NK-92 (cell line): ENCODE data around the gene RAC2.
"Not testable (repeated sequence)": the region's sequence is repeated elsewhere in the genome, so short reads cannot be mapped to it uniquely, and the experiment has no call there.

Source experiments
- DNase-seq: peaks from one replicate; lab custom pipeline; 2025; ENCODE audit not compliant: unreplicated experiment; lab: John Stamatoyannopoulos, UW

The RAC2 gene

DNA sequence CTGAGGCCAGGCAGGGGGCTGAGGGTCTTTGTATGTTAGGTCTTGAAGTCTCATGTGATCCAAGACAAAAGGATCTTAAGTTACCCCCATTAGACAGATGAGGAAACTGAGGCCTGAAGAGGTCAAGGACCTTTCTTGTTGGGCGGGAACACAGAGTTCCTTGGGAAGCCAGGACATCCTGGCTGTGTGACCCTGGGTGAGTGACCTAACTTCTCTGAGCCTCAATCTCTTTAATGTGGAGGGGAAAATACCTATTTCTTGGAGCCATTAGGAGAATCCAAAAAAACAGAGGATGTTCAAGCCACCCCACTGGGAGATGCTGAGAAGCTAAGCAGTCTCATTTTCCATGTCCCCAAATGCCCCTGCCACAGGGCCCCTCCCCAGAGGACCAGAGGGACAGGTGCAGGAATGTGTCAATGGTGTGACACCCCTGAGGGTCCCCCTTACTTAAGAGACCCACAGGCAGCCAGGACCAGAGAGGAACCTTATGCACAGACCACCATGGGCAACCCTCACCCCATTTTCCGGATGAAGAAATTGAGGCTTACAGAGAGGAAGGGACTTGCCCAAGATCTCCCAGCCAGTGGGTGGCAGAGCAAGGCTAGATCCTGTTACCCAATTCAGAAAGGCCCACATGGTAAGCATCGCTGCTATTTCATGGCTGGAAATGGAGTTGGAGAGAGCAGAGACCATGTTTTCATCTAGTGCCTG, 8.0 kb downstream of the RAC2 start:
- no peak for DNase-seq

DNA sequence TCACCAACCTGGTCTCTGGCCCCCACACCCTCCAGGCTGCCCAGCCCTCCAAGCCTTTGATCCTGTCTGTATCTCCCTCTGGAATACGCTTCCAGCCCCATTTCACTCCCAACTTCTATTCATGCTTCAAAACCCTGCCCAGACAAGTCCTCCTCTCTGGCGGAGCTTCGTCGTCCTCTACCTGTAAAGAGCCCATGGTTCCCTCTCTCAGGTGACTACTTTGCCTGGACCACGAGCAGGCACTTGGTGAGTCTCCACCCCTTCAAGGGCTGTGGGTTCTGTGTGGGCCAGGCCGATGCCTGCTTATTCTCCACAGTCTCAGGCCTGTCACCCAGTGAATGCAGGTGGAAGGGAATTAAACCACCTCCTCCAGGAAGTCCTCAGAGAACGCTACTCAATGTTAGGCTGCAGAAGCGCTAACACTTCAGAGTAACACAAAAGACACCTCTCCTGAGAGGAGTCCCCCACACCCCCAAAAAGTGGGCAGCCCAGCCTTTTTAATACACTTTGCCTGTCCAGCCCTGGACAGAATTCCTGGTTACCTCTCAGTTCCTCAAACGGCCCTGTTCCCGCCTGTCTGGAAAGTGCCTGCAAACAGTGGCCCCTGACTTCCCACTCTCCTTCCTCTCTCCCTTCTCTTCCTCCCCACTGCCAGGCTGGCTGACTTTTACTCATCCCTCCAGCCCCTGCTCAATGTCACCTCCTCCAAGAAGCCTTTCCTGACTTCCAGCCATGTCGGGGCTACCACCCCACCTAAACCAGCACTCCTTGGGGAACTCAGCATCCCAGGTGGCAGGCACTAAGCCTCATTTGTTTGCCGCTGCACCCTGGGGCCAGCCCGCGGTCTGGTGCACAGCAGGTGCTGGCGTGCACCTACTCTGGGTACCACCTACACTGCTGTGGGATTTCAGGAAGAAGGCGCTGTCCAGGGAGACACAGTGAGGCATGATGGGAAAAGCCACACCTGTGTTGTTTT, 9.0 kb downstream of the RAC2 start:
- no peak for DNase-seq

DNA sequence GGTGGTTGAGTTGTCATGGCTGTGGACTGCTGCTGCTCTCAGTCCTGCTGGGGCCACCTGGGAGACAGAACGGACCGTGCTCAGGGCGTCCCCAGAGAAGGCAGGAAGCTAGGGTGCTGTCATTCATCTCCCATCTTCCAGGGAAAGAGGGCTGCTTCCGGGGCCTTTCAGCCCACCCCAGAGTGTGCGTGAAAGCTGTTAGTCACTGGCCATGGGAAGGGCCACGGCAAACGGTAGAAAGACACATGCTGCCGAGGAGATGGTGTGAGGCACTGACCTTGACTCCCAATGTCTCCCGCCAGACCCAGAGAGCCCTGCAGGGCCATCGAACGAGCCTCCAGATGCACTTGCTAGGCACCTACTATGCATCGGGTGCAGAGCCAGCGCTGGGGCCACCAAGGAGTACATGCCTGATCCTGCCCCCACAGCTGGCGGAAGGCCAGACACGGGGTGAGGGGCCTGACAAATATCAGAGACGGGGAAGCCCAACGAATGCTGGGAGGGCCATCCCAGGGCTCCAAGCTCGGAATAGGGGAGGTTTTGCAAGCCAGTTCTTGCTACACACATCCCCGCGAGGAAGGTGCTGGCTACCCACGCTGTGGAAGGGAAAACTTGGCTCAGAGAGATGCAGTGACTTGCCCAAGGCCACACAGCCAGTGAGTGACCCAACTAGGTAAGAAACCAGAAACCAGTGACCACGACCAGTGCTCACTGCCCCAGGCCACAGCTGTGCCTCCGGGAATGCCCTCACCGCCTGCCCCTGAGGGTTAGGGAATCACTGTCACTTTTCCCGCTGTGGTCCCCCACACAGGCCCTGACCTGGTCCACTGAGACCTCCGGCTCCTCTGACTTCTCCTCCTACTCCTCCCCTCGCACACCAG, 10.1 kb downstream of the RAC2 start:
- no peak for DNase-seq

DNA sequence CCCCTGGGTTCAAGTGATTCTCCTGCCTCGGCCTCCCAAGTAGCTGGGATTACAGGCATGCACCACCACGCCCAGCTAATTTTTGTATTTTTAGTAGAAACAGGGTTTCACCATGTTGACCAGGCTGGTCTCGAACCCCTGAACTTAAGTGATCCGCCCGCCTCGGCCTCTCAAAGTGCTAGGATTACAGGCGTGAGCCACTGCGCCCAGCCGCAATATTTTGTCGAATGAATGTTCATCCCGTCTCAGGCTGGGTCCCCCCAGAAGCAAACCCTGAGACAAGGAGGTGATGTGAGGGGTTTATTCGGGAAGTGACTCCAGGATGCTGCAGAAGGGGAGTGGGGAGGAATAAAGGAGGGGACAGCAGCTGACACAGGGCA, 10.7 kb downstream of the RAC2 start:
- not testable (repeated sequence) for DNase-seq

DNA sequence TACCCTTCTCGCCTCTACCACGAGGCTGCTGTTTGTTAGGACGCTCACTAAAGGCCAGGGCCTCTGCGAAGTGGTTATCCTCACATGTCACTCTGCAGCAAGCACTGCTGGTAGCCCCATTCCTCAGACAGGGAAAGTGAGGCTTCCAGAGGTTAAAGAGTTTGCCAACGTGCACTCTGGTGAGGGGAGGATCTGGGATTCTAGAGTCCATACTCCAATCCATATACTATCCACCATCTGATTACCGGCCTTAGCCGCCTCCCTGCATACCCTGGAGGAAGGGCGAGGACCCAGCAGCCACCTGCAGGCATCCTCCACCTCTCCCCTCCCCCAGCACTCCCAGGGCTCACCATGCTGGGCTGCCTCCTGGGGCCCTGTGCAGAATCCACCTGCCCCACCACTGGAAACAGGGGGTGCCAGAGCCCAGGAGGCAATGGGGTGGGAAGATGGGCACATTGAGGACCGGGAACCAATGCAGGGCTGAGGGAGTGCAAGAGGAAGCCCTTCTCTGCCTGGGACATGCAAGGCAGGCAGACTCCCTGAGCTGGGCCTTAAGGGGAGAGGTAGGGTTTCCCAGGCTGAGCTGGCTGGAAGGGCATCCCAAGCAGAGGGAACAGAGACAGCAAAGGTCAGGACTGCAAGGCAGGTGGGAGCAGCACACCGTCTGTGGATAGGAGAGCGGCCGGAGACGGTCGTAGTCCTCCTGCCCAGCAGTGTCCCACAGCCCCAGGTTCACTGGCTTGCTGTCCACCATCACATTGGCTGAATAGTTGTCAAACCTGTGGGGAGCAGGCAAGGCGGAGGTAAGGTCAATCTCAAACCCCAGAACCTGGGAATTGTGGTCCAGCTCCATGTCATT, 11.7 kb downstream of the RAC2 start:
- DNase-seq: no peak

DNA sequence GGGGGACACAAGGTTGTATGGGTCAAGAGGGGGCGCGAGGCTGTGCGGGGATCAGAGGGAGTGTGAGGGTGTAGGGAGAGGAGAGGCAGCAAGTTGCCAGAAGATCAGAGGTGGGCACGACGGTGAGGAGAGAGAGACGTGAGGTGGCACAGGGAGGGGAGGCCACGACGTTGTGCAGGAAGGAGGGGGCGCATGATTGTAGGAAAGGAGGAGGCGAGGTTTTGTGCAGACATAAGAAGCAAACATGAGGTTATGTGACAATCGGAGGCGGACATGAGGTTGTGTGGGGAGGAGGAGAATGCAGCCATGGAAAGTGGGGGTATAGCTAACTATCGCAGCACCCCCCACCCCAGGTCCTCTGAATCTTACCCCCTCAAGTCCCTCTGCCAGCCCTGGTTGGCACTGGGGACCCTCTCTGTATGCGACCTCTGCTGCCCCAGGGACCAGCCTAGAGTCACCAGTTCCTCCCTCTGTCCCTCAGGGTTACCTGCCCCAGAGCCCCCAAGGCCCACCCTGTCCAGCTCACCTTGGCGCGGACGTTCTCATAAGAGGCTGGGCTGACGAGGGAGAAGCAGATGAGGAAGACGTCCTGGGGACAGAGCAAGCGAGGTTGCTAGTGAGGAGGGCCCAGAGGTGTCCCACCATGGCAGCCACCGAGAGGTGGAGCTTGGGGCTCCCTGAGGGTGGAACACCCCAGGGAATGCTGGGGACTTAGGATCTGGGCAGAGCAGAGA, 12.5 kb downstream of the RAC2 start:
- DNase-seq: no peak

DNA sequence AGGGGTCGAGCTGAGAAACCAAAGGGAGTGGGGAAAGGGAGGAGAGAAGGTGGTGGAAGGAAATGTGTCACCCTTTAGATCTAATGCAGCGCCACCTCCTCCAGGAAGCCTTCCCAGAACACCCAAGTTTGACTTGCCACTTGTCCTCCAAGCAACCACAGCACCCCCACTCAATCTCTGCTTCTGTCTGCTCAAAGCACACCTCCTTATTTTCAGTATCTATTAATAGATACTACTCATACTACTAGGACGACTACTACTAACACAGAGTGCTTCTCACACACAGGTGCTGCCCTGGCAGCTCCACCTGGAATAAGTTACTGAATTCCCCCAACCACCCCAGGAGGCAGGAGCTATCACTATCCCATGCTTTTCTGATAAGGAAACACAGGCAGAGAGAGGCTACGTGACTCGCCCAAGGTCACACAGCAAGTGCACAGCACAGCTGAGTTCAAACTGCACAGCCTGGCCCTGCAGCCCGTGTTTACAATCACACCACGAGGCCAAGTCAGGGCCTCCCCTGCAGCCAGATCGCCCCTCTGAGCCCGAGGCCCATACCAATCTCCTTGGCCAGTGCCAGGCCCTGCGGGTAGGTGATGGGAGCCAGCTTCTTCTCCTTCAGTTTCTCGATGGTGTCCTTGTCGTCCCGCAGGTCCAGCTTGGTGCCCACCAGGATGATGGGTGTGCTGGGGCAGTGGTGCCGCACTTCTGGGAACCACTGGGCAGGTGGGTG, 13.2 kb downstream of the RAC2 start:
- no peak for DNase-seq

DNA sequence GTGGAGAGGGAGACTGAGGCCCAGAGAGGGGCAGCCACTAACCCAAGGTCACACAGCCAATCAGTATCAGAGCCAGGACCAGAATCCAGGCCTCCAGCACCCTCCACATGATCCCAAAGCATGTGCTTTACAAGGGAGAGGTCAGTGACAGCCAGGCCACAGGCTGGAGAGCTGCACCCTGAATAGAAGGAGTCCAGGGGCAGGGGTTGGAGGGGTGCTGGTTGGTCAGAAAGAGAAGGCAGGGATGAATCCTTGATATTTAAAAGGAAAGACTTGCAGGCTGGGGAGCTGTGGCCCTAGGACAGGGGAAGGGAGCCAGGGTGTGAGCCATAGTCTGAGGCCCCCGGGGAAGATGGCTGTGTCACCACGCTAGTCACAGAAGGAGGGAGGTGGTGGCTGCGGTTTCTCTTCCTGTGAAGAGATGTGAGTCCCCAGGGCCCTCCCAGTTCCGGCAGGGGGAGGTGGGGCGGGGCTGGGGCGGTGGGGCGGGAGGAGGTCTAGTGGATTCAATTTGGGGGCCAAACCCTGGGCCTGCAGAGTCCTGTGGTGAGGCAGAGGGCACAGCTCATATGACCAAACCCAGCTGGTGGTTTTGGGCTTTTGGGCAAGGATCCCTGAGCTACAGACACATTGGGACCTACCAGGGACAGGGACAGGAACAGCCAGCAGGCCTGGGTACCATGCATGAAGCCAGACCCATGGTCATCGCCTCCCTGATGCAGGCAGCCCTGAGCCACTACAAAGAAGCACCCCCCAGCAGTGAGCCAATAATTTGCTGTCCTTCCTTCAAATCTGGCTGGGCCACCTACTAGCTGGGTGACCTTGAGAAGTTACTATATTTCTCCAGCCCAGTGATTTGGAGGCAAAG, 14.0 kb downstream of the RAC2 start:
- peak; percentile 46 for DNase-seq

DNA sequence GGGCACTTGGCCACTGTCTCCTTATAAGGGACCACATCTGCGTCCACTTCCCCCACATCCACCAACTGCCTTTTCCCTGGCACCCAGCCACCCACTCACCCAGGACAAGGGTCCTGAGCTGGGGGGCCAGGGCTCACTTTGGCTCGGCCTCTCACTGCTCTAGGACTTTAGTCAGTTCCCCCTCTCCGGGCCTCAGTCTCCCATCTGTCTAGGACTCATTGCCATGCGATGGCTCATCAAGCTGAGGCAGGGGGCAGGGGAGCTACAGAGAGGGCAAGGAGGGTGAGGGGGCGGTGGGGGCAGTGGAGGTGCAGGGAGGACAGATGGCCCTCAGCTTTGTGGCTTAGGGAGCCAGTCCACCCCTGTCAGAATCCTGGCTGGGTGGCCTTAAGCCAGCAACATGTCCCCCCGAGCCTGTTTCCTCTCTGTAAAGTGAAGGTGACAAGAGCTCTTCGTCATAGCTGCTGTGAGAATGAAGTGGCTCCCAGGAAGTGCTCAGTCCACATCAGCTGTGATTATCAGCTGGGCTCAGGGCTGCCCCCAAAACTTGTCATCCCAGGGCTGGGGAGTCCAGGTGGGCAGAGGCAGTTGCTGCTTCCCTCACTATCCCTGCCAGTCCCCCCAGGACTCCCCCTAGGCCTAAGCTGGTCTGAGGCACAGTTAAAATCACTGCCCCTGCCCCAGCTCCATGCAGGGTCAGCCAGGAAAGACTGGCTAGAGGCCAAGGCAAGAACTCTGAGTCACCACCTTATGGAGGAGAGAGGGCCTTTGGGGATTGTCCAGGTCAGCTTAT, 14.9 kb downstream of the RAC2 start:
- no peak for DNase-seq

DNA sequence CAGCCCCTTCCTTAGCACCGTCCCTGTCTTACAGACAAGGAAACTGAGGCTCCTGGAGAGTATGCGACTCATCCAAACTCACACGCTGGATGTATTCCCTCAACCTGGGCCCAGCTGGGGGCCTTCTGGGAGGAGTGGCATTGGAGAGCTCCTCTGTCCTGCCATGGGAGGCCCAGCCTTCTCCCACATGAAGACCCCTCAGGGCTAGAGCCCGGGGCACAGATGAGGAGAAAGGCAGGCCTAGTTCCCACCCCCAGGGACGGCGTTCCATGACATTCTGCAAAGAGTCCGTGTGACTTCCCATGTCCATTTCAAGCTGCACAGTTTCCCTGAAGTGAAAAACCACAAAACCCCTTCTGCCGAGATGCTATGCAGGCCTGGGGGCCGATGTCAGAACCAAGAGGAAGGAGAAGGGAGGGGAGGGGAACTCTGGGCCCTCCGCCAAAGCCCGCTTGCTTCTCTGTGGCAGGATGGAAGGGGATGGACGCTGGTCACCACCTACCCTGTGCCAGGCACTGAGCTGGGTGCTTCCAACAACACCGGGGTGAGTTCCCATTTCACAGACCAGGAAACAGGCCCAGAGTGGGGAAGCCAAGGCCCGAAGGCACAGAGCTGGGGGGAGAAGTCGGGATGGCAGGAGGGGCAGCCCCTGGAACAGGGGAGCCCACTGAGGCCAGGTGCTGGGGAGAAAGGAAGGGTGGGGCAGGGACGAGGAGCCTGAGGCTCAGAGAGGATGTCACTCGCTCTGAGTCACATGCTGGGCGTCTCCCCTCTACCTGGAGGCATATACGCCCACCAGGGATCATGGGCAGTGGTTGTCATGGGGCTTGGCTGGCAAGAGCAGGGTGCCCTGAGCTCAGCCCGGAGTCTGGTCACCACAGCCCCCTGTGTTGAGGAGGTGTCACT, 15.7 kb downstream of the RAC2 start:
- DNase-seq: no peak

DNA sequence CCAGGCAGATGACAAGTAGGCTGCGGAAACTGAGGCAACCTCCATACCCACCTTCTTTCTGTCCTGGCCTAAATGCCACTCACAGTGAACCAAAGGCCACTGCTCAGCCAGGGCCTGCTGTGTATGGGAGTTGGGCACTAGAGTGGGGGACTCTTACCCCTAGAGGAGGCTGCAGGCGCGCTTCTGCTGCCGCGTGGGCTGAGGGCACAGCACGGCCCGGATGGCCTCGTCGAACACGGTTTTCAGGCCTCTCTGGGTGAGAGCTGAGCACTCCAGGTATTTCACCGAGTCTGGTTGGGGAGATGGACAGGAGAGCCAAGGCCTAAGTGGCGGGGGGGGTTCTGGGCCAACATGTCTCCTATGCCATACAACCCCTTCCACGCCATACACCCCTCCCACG, 17.6 kb downstream of the RAC2 start:
- no peak for DNase-seq

DNA sequence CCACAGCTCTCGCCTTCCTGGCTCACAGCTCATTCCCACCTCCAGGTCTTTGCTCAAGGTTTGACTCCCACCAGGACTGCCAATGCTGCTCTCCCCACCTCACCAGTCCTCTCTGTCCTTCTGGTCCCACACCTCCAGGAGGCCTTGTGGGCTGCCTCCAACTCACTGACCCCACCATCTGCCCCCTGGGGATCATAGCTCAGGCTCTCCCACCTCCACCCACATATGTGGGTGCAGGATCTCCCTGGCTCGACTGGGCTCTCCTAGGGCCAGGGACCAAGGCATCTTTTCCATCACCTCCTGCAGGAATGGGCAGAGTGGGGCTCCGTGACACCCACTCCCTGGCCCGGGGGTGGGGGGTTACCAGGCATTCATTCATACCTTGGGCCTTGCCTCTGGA, 18.0 kb downstream of the RAC2 start:
- DNase-seq: no peak

DNA sequence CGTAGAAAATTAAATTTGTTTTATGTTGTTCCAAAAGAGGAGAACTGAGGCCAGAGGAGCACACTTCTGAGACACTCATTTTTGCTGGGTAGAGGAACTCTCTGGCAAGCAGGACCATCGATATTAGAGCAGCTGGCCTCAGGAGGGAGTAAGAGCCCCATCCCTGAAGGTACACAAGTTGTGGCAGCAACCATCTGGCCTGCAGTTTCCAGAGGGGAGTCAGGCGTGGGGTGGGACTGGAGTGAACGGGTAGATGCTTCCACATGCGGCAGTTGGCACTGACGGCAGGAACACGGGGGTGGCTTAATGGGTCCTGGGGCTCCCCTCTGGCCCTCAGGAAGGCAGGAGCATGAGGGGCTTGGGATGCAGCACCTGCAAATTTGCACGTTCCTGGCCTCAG, 18.6 kb downstream of the RAC2 start:
- no peak for DNase-seq

DNA sequence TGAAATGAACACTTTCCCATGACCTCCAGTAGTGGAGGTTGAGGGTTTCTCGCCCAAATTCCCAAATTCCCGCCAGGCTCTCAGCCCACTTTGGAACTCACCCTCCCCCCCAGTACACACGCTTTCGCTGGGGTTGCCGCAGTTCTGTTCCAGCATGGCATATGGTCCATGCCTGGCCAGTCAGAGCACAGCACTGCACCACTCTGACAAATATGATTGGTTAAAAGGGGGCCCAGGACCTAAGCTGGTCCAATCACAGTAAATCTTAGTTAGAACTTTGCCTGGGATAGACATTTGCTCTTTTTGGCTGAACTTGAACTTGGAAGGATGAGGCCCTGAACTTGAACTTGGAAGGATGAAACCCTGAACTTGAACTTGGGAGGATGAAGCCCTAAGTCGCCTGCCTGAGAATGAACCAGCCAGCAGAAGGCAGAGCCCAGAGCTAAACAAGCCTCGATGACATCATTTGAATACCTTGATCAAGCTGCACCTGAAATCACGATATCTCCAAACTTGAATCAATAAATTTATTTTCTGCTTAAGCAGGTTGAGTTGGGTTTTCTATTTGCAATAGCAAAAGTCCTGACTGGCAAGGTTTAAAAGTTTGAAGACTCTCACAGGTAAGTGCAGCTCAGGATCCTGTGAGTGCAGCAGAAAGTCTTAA, 19.2 kb downstream of the RAC2 start:
- no peak for DNase-seq

DNA sequence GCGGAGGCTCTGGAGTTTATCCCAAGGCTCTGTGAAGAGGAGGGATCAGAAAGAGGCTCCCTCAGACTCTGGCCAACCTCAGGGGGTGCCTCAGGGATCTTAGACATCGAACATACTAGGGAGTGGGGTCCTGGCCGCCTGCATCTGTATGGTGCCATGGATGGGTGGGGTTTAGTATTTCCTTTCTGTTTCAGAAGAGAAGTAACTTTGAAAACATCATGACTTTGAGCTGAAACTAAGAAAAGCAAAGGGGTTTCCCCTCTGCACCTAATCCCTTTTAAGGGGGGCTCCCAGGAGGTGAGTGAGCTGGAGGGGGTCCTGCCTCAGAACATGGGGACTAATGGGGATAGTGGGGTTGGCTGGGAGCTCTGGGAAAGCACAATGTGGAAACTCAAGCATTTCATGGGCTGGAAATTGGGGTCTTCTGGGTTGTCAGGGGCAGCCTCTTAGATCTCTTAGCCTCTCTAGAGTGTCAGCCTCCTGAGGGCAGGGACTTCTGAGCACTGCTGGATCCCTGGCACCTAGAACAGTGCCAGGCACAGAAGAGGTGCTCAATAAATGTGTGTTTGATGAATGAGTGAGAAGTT, 20.0 kb downstream of the RAC2 start:
- DNase-seq: no peak
